OCI-LY7 (cell line): ENCODE measurements around the gene MANBA. TPM values are rescaled to one million over a fixed set of nuclear protein-coding genes. Genes with fewer than 3 reads are reported as not detected.
"Not testable (repeated sequence)": the region's sequence is repeated elsewhere in the genome, so short reads cannot be mapped to it uniquely, and the experiment has no call there.

Experiments used
- BruUV-seq: library from RNA; stranded (reverse); fragments of 400-500 nt; replicated peaks from 2 replicates; lab custom pipeline; 2021; lab: Mats Ljungman, UMichigan
- CTCF ChIA-PET: fragments of 300-600 bp; sonication (Branson Sonifier 250); formaldehyde crosslinking; loops from one replicate; lab custom pipeline; 2022; ENCODE audit warnings: antibody characterized with exemption; ENCODE audit not compliant: unreplicated experiment; lab: Charles Lee
- POLR2A ChIA-PET: fragments of 300-600 bp; sonication (Branson Sonifier 250); formaldehyde crosslinking; loops from one replicate; lab custom pipeline; 2022; ENCODE audit warnings: antibody characterized with exemption; lab: Charles Lee
- DNase-seq: peaks from one replicate; pipeline ENCODE4 v3.0.0-alpha.2; 2015; ENCODE audit warnings: low spot score
- H2AFZ ChIP-seq: fragments of 200-600 bp; sonication (generic), shearing (Covaris generic); 2 replicates; pipeline ENCODE4 v1.6.1; 2014; ENCODE audit warnings: mild to moderate bottlenecking, antibody characterized with exemption, low read length, moderate library complexity
- H3K27ac ChIP-seq: fragments of 200-600 bp; sonication (generic); 2 replicates; pipeline ENCODE4 v1.5.1; 2014; ENCODE audit warnings: mixed run types, low read depth, mild to moderate bottlenecking, moderate library complexity, low read length, inconsistent platforms; ENCODE audit not compliant: poor library complexity, severe bottlenecking
- H3K36me3 ChIP-seq: fragments of 200-600 bp; sonication (generic); 2 replicates; pipeline ENCODE4 v1.6.1; 2014; ENCODE audit warnings: mild to moderate bottlenecking, antibody characterized with exemption, low read length, moderate library complexity, mixed read lengths; ENCODE audit not compliant: insufficient read depth
- H3K4me1 ChIP-seq: fragments of 200-600 bp; sonication (generic); 2 replicates; pipeline ENCODE4 v1.5.1; 2014; ENCODE audit warnings: mild to moderate bottlenecking, low read length; ENCODE audit not compliant: insufficient read depth, poor library complexity, severe bottlenecking
- H3K4me2 ChIP-seq: fragments of 200-600 bp; sonication (generic); 2 replicates; pipeline ENCODE4 v1.6.1; 2014; ENCODE audit warnings: mild to moderate bottlenecking, low read length
- H3K4me3 ChIP-seq: fragments of 200-600 bp; sonication (generic); 2 replicates; pipeline ENCODE4 v1.5.1; 2014; ENCODE audit warnings: mild to moderate bottlenecking, low read depth, low read length; ENCODE audit not compliant: poor library complexity, severe bottlenecking
- H3K79me2 ChIP-seq: fragments of 200-600 bp; sonication (generic); 2 replicates; pipeline ENCODE4 v1.6.1; 2016; ENCODE audit warnings: low read depth, mild to moderate bottlenecking, low read length, moderate library complexity, mixed read lengths; ENCODE audit not compliant: insufficient read depth
- H3K9me2 ChIP-seq: fragments of 200-600 bp; sonication (generic); 2 replicates; pipeline ENCODE4 v1.6.1; 2016; ENCODE audit warnings: mild to moderate bottlenecking, low read length, mixed read lengths; ENCODE audit not compliant: insufficient read depth
- H3K9me3 ChIP-seq: fragments of 200-600 bp; sonication (generic); 2 replicates; pipeline ENCODE4 v1.6.1; 2014; ENCODE audit warnings: mild to moderate bottlenecking, mixed run types, low read length, mixed read lengths
- H4K20me1 ChIP-seq: fragments of 200-600 bp; sonication (generic); 2 replicates; pipeline ENCODE4 v1.6.1; 2014; ENCODE audit warnings: mild to moderate bottlenecking, antibody characterized with exemption, low read length, moderate library complexity, mixed read lengths; ENCODE audit not compliant: insufficient read depth
- CTCF ChIP-seq: fragments of 200-600 bp; sonication (generic); conservative IDR thresholded peaks from 2 replicates; pipeline ENCODE4 v1.5.1; 2014; ENCODE audit warnings: mild to moderate bottlenecking, antibody characterized with exemption, low read length, moderate library complexity, mixed read lengths
- EZH2phosphoT487 ChIP-seq: fragments of 200-600 bp; sonication (generic); IDR thresholded peaks from 2 replicates; pipeline ENCODE4 v1.6.1; 2018; ENCODE audit warnings: low read depth, borderline replicate concordance, mild to moderate bottlenecking, mixed run types, antibody characterized with exemption, low read length, moderate library complexity, mixed read lengths
- intact Hi-C: fragments of 100-400 bp; cut with micrococcal nuclease; formaldehyde crosslinking; loops from one replicate; pipeline ENCODE4 v1.10.0; 2022; ENCODE audit not compliant: unreplicated experiment
- total RNA-seq, 2 experiments: library from RNA; depleted of rRNA in 1 of 2; stranded (reverse); fragments of >200 nt in 1 of 2; shearing (Covaris generic) in 1 of 2; gene quantifications; 2 replicates each; pipeline ENCODE4 v1.2.3, GENCODE V29; 2014 to 2022

MANBA gene
- total RNA-seq, 2 experiments from 2014 or later: 22.8 to 30.0 TPM

- Histone ChIP-seq H3K27ac (no peak overlapping the region), H3K9me2 (no peaks in the 10 kb centered on the region), H3K79me2 (no peaks in the 10 kb centered on the region), H4K20me1 (no peaks in the 10 kb centered on the region), H3K4me2 (no peak overlapping the region), H3K36me3 (peaks cover 3% of the 10 kb centered on the region; the same call in 1 of the 2 replicates), H2AFZ (no peak overlapping the region), H3K4me3 (no peak overlapping the region), H3K4me1 (no peaks in the 10 kb centered on the region), H3K9me3 (no peaks in the 10 kb centered on the region)
- ChIA-PET CTCF (no interaction called here), POLR2A (interaction anchor here (0.7 kb wide), 1 partner anchor 32 kb away, joined by 4 read pairs; no protein-coding TSS in a partner anchor)
- DNase-seq: no peak
- TF ChIP-seq EZH2phosphoT487 (no peak), CTCF (no peak)
- intact Hi-C loops: no loop called here
- no TSS peak for BruUV-seq
These were observed 47.7 kb downstream of the MANBA start for GRCh38 chr4:102713096-102713495.

- Histone ChIP-seq H3K4me3 (no peak overlapping the region), H4K20me1 (no peaks in the 10 kb centered on the region), H3K4me2 (no peak overlapping the region), H2AFZ (no peak overlapping the region), H3K36me3 (0 out of 2 replicates have a peak, but pooled peaks cover 3% of the 10 kb centered on the region), H3K9me3 (no peaks in the 10 kb centered on the region), H3K9me2 (no peaks in the 10 kb centered on the region), H3K4me1 (no peaks in the 10 kb centered on the region), H3K27ac (no peak overlapping the region), H3K79me2 (no peaks in the 10 kb centered on the region)
- ChIA-PET POLR2A (interaction anchor here (0.7 kb wide), 1 partner anchor 24 kb away, joined by 3 read pairs; no protein-coding TSS in a partner anchor), CTCF (no interaction called here)
- no TSS peak for BruUV-seq
- TF ChIP-seq EZH2phosphoT487: no peak
- TF ChIP-seq CTCF: no peak
- no peak for DNase-seq
- intact Hi-C loops: no loop called here
These were observed 49.8 kb downstream of the MANBA start for GRCh38 chr4:102710986-102711385.

GRCh38 chr4:102709060-102709459, 51.7 kb downstream of the MANBA start:
- BruUV-seq, DNase-seq, H4K20me1 ChIP-seq, intact Hi-C loops, H3K27ac ChIP-seq, H3K9me2 ChIP-seq, H3K4me1 ChIP-seq, H2AFZ ChIP-seq, H3K79me2 ChIP-seq, H3K9me3 ChIP-seq, H3K4me3 ChIP-seq, H3K36me3 ChIP-seq, H3K4me2 ChIP-seq, CTCF ChIA-PET: not testable (repeated sequence)
- POLR2A ChIA-PET: interaction anchor here (1.1 kb wide), 1 partner anchor 52 kb away, joined by 3 read pairs; no protein-coding TSS in a partner anchor
